C4-2B (cell line): Measurements from ENCODE around the gene GTF2A1L.

Source experiments
- CTCF ChIP-seq: fragments of 450-650 bp; conservative IDR thresholded peaks from 2 replicates; pipeline ENCODE4 v1.5.1; 2017; ENCODE audit warnings: mild to moderate bottlenecking
- ZFX ChIP-seq: fragments of 450-650 bp; IDR thresholded peaks from 2 replicates; pipeline ENCODE4 v1.6.1; 2017

GRCh38 chr2:48626047-48626446, 8.4 kb downstream of the GTF2A1L start:
- TF ChIP-seq CTCF, result no peak
- TF ChIP-seq ZFX, result no peak
